Body of pancreas (tissue), 4 donors: ENCODE results near the gene DLEU7. TPM values are rescaled to one million over a fixed set of nuclear protein-coding genes. Genes with fewer than 3 reads are reported as not detected.

ENCODE experiments used
- ATAC-seq: fragments of 150-250 bp; one replicate; pipeline ENCODE4 v1.9.1; 2016
- DNase-seq, 4 donors: peaks; one replicate each; pipeline ENCODE4 v3.0.0-alpha.2; 2019
- H3K27ac ChIP-seq, 4 donors: fragments of 200-600 bp; sonication (generic); 1 replicate in 3 of 4; 2 replicates in 1 of 4; pipeline versions ENCODE4 v1.5.1 to v1.6.1; 2016 to 2019; ENCODE audit warnings: mild to moderate bottlenecking in 1 of 4, mixed read lengths in 1 of 4, moderate library complexity in 1 of 4
- H3K27me3 ChIP-seq, 2 donors: fragments of 200-600 bp; sonication (generic); one replicate each; pipeline ENCODE4 v1.6.0; 2016; ENCODE audit warnings: mild to moderate bottlenecking in 1 of 2
- H3K36me3 ChIP-seq, 2 donors: fragments of 200-600 bp; sonication (generic); replicated peaks in 1 of 2; 2 replicates each; pipeline ENCODE4 v1.5.1; 2016; ENCODE audit warnings: low read depth in 2 of 2; ENCODE audit not compliant: insufficient read depth in 1 of 2
- H3K4me1 ChIP-seq: fragments of 200-600 bp; sonication (generic); one replicate; pipeline ENCODE4 v1.6.0; 2016
- H3K4me3 ChIP-seq, 2 donors: fragments of 200-600 bp; sonication (generic); 1 replicate in 1 of 2; 2 replicates in 1 of 2; pipeline ENCODE4 v1.5.1; 2016 to 2019
- H3K9me3 ChIP-seq, 3 donors: fragments of 200-600 bp; sonication (generic); 1 replicate in 2 of 3; 2 replicates in 1 of 3; pipeline ENCODE4 v1.5.1; 2016
- POLR2A ChIP-seq, 3 donors: fragments of 450-650 bp; IDR thresholded peaks; one replicate each; pipeline ENCODE4 v1.6.1; 2016; ENCODE audit warnings: antibody characterized with exemption in 3 of 3, mild to moderate bottlenecking in 2 of 3
- WGBS, 2 donors: methylation state at CpG; one replicate each; pipeline ENCODE4 v1.1.5; 2017; 5-methylcytosine and 5-hydroxymethylcytosine counted together
- intact Hi-C: fragments of 100-400 bp; cut with DNase I; formaldehyde crosslinking; loops from one replicate; pipeline ENCODE4 v1.15.1; 2023
- total RNA-seq, 2 donors: library from RNA; depleted of rRNA; stranded (reverse); fragments of >200 nt; gene quantifications; one replicate each; pipeline ENCODE4 v1.1.0, GENCODE V29; 2016
- TF ChIP-seq, protein P1 (sequence below), 7 experiments: fragments of 450-650 bp in 4 of 7; fragments of 200-600 bp in 3 of 7; sonication (generic) in 3 of 7; IDR thresholded peaks; one replicate each; pipeline ENCODE4 v1.5.1; 2016 to 2019; ENCODE audit warnings: antibody characterized with exemption in 7 of 7

DLEU7 gene
- total RNA-seq, 2 donors from 2014 or later: not detected

DNA sequence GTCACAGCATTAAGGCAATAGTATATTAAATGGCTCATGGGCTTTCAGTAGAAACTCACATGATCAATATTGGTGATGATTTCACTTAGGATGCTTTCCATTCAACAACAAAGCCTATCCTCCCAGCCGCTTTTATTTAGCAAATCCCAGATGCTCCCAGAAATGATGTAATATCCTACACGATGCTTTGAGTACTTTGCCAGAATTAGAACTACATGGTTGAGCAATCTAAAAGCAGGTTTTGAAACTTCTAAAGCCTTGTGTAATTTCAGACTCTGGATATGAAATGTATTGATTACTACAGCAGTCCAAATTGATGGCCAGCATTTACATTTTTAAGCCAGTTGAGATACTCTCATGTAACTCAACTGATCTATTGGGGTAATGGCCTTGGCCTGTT lies 13.6 kb downstream of the DLEU7 start:
- no peaks in the 10 kb centered on the region for H3K9me3 ChIP-seq
- intact Hi-C loops: no loop called here
- H3K36me3 ChIP-seq: no peaks in the 10 kb centered on the region
- no peaks in the 10 kb centered on the region for H3K27me3 ChIP-seq
- WGBS, 2 donors: 53 to 67% methylated on average over 2 of the region's 2 CpGs
- ATAC-seq (no peak), DNase-seq (no peak)
- no peak overlapping the region for H3K27ac ChIP-seq
- H3K4me3 ChIP-seq: no peak overlapping the region
- H3K4me1 ChIP-seq: no peaks in the 10 kb centered on the region
- TF ChIP-seq, protein P1, sequence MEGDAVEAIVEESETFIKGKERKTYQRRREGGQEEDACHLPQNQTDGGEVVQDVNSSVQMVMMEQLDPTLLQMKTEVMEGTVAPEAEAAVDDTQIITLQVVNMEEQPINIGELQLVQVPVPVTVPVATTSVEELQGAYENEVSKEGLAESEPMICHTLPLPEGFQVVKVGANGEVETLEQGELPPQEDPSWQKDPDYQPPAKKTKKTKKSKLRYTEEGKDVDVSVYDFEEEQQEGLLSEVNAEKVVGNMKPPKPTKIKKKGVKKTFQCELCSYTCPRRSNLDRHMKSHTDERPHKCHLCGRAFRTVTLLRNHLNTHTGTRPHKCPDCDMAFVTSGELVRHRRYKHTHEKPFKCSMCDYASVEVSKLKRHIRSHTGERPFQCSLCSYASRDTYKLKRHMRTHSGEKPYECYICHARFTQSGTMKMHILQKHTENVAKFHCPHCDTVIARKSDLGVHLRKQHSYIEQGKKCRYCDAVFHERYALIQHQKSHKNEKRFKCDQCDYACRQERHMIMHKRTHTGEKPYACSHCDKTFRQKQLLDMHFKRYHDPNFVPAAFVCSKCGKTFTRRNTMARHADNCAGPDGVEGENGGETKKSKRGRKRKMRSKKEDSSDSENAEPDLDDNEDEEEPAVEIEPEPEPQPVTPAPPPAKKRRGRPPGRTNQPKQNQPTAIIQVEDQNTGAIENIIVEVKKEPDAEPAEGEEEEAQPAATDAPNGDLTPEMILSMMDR (IDR thresholded peaks at IDR 0.05): no peak
- TF ChIP-seq POLR2A (IDR thresholded peaks at IDR 0.05): no peak

DNA sequence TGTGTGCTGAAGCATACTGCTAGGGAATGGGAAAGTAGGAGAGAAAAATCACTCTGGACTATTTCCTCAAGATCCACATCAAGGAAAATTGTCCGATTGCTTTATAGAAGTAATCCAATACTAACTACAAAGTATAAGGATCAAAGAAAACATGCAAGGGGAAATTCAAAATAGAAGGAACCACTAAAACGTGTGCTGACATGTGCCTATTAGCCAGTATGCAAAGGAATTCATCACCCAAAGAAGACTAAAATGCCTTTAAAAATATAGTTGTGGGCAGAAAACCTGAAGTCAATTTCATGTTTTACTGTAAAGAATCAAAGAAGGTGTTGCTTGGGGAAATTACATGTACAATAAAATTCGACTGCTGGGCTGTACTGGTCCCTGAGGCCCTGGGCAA lies 14.3 kb downstream of the DLEU7 start:
- intact Hi-C loops: no loop called here
- Histone ChIP-seq H3K27ac (no peak overlapping the region), H3K27me3 (no peaks in the 10 kb centered on the region), H3K36me3 (no peaks in the 10 kb centered on the region), H3K4me3 (no peak overlapping the region), H3K9me3 (no peaks in the 10 kb centered on the region), H3K4me1 (no peaks in the 10 kb centered on the region)
- 70 to 73% methylated on average over 3 of the region's 3 CpGs for WGBS, 2 donors
- ATAC-seq: no peak
- no peak for TF ChIP-seq POLR2A (IDR thresholded peaks at IDR 0.05)
- TF ChIP-seq, protein P1 (IDR thresholded peaks at IDR 0.05): no peak
- DNase-seq: no peak

DNA sequence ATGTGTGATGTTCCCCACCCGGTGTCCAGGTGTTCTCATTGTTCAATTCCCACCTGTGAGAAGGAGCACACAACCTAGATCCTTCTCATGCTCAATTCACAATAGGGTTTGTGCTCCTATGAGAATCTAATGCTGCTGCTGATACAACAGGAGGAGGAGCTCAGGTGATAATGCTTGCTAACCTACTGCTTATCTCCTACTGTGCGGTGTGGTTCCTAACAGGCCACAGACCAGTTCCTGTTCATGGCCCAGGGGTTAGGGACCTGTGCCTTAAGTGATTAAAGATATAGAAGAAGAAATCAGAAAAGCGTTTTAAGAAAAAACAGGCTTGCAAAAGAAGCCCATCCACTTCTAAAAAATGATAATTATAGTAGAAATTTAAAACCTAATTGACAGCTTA lies 17.5 kb downstream of the DLEU7 start:
- TF ChIP-seq, protein P1 (IDR thresholded peaks at IDR 0.05): no peak
- TF ChIP-seq POLR2A (IDR thresholded peaks at IDR 0.05): no peak
- 62 to 65% methylated on average over 3 of the region's 3 CpGs for WGBS, 2 donors
- intact Hi-C loops: no loop called here

DNA sequence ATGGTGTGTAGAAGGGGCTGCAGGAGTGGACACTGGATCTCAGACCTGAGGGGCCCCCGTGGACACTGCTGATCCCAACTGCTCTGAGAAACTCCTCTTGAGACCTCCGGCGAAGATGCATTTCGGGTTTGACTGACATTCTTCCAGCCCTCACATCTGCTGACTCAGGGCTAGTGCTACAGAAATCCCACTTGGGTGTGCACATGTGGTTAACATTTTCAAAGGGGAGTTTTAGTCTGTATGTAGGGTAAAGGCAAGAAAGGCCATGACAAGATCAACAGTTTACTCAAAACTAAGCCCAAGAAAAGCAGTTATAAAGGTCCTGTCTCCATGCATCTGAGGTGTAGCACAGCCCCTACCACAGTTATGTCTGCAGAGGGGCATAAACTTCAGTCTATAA lies 31.2 kb downstream of the DLEU7 start:
- H3K9me3 ChIP-seq: no peaks in the 10 kb centered on the region
- no peak overlapping the region for H3K27ac ChIP-seq
- no peak overlapping the region for H3K4me3 ChIP-seq
- TF ChIP-seq, protein P1 (IDR thresholded peaks at IDR 0.05): no peak
- TF ChIP-seq POLR2A (IDR thresholded peaks at IDR 0.05): no peak
- ATAC-seq: no peak
- peaks cover 16% of the 10 kb centered on the region for H3K4me1 ChIP-seq
- no peak for DNase-seq
- no peaks in the 10 kb centered on the region for H3K36me3 ChIP-seq
- intact Hi-C loops: no loop called here
- no peaks in the 10 kb centered on the region for H3K27me3 ChIP-seq
- 85 to 86% methylated on average over 4 of the region's 4 CpGs for WGBS, 2 donors

More for the DNA sequence above, 17.5 kb downstream of the DLEU7 start:
- ATAC-seq (no peak), DNase-seq (no peak)
- Histone ChIP-seq H3K4me1 (no peaks in the 10 kb centered on the region), H3K36me3 (no peaks in the 10 kb centered on the region), H3K27ac (no peak overlapping the region), H3K4me3 (no peak overlapping the region), H3K9me3 (no peaks in the 10 kb centered on the region), H3K27me3 (no peaks in the 10 kb centered on the region)

DNA sequence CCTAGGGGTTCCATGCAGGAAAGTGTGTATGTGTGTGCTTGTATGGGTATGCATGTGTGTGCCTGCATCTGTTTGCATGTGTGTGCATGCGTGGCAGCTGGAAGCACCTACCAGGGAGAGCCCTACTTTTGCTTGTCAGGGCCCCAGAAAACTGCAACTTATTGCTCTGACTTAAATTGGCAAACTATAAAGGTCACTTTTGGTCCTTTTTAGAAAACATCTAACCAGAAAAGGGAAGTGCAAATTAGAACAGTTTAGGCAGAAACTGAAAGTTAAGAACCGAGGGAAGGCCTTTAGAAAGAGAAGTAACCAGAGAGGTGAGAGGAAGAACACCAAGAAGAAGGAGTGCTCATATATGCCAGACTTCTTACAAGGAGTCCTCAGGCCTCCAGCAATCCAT lies 32.5 kb downstream of the DLEU7 start:
- Histone ChIP-seq H3K27ac (no peak overlapping the region), H3K9me3 (no peaks in the 10 kb centered on the region), H3K36me3 (no peaks in the 10 kb centered on the region), H3K27me3 (no peaks in the 10 kb centered on the region), H3K4me3 (no peak overlapping the region), H3K4me1 (peaks cover 16% of the 10 kb centered on the region)
- DNase-seq (no peak), ATAC-seq (no peak)
- intact Hi-C loops: no loop called here
- whole genome bisulfite sequencing, 2 donors: 70 to 78% methylated on average over 2 of the region's 2 CpGs
- no peak for TF ChIP-seq POLR2A (IDR thresholded peaks at IDR 0.05)
- TF ChIP-seq, protein P1 (IDR thresholded peaks at IDR 0.05): no peak
